GM23338 (cell line): Measurements from ENCODE around the gene OXER1.
A peak's percentile ranks its signal among the peaks of the same experiment; 100 is the strongest.

Experiments
- EZH2 ChIP-seq: fragments of 200-600 bp; sonication (generic); IDR thresholded peaks from one replicate; pipeline ENCODE4 v1.8.0; 2017; ENCODE audit warnings: antibody characterized with exemption, mild to moderate bottlenecking, low read depth; ENCODE audit not compliant: unreplicated experiment
- EZH2phosphoT487 ChIP-seq: fragments of 200-600 bp; sonication (generic); IDR thresholded peaks from one replicate; pipeline ENCODE4 v1.8.1; 2018; ENCODE audit warnings: antibody characterized with exemption; ENCODE audit not compliant: unreplicated experiment
- POLR2AphosphoS5 ChIP-seq: IDR thresholded peaks from 2 replicates; pipeline ENCODE4 v1.6.1; 2016; ENCODE audit warnings: antibody characterized with exemption, low read depth
- STAT1 ChIP-seq: IDR thresholded peaks from one replicate; pipeline ENCODE4 v1.6.1; 2016; ENCODE audit warnings: antibody characterized with exemption; ENCODE audit not compliant: unreplicated experiment
- ZNF331 ChIP-seq: fragments of 250-450 bp; sonication (Bioruptor Pico); IDR thresholded peaks from 2 replicates; pipeline ENCODE4 v1.5.0; 2020; ENCODE audit warnings: low read depth, mild to moderate bottlenecking, moderate library complexity
- TF ChIP-seq, protein P1 (sequence below), 2 experiments: fragments of 200-600 bp in 1 of 2; sonication (generic) in 1 of 2; conservative IDR thresholded peaks; 2 replicates each; pipeline versions ENCODE4 v1.5.1 to v1.6.1; 2016 to 2017; ENCODE audit warnings: antibody characterized with exemption in 2 of 2, low read depth in 2 of 2, mild to moderate bottlenecking in 2 of 2, moderate library complexity in 1 of 2
- TF ChIP-seq, protein P2 (sequence below): IDR thresholded peaks from one replicate; pipeline ENCODE4 v1.6.1; 2018; ENCODE audit warnings: antibody characterized with exemption; ENCODE audit not compliant: unreplicated experiment

DNA sequence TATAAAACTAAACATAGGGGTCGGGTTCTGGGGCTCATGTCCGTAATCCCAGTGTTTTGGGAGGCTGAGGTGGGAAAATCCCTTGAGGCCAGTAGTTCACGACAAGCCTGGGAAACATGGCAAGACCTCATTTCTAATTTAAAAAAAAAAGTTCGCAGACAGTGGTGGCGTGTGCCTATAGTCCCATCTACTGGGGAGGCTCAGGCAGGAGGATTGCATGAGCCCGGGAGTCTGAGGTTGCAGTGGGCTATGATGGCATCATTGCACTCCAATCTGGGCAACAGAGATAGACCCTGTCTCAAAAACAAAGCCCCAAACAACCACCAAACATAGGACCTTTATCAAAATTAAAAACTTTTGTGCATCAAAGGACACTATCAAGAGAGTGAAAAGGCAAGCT lies 38.2 kb upstream of the OXER1 start:
- TF ChIP-seq, protein P1, sequence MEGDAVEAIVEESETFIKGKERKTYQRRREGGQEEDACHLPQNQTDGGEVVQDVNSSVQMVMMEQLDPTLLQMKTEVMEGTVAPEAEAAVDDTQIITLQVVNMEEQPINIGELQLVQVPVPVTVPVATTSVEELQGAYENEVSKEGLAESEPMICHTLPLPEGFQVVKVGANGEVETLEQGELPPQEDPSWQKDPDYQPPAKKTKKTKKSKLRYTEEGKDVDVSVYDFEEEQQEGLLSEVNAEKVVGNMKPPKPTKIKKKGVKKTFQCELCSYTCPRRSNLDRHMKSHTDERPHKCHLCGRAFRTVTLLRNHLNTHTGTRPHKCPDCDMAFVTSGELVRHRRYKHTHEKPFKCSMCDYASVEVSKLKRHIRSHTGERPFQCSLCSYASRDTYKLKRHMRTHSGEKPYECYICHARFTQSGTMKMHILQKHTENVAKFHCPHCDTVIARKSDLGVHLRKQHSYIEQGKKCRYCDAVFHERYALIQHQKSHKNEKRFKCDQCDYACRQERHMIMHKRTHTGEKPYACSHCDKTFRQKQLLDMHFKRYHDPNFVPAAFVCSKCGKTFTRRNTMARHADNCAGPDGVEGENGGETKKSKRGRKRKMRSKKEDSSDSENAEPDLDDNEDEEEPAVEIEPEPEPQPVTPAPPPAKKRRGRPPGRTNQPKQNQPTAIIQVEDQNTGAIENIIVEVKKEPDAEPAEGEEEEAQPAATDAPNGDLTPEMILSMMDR (conservative IDR thresholded peaks at IDR 0.05; ENCODE audit: low read depth in 2 of 2): peak in 1 of 2 experiments; percentile 41; a peak in 2 of 4 replicates
- TF ChIP-seq POLR2AphosphoS5 (no peak), EZH2 (no peak), EZH2phosphoT487 (no peak), STAT1 (no peak), ZNF331 (CRISPR knock-in tag) (no peak)
- TF ChIP-seq, protein P2, sequence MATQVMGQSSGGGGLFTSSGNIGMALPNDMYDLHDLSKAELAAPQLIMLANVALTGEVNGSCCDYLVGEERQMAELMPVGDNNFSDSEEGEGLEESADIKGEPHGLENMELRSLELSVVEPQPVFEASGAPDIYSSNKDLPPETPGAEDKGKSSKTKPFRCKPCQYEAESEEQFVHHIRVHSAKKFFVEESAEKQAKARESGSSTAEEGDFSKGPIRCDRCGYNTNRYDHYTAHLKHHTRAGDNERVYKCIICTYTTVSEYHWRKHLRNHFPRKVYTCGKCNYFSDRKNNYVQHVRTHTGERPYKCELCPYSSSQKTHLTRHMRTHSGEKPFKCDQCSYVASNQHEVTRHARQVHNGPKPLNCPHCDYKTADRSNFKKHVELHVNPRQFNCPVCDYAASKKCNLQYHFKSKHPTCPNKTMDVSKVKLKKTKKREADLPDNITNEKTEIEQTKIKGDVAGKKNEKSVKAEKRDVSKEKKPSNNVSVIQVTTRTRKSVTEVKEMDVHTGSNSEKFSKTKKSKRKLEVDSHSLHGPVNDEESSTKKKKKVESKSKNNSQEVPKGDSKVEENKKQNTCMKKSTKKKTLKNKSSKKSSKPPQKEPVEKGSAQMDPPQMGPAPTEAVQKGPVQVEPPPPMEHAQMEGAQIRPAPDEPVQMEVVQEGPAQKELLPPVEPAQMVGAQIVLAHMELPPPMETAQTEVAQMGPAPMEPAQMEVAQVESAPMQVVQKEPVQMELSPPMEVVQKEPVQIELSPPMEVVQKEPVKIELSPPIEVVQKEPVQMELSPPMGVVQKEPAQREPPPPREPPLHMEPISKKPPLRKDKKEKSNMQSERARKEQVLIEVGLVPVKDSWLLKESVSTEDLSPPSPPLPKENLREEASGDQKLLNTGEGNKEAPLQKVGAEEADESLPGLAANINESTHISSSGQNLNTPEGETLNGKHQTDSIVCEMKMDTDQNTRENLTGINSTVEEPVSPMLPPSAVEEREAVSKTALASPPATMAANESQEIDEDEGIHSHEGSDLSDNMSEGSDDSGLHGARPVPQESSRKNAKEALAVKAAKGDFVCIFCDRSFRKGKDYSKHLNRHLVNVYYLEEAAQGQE: no peak
